Lung microvascular endothelial cell (primary cell): Measurements from ENCODE around the gene PTPRG. TPM values are rescaled to one million over a fixed set of nuclear protein-coding genes. Genes with fewer than 3 reads are reported as not detected.
"Not testable (repeated sequence)": the region's sequence is repeated elsewhere in the genome, so short reads cannot be mapped to it uniquely, and the experiment has no call there.

Source experiments
- DNase-seq, 2 donors: peaks; one replicate each; pipeline versions ENCODE4 v3.0.0 to v3.0.0-alpha.2; 2010; ENCODE audit warnings: low read depth in 2 of 2
- total RNA-seq: library from RNA; depleted of rRNA; stranded (reverse); fragments of >200 nt; gene quantifications from 2 replicates; pipeline ENCODE4 v1.2.1, GENCODE V29; 2014

The PTPRG gene
- 5.8 and 16.8 TPM in 2 replicates for total RNA-seq

DNA sequence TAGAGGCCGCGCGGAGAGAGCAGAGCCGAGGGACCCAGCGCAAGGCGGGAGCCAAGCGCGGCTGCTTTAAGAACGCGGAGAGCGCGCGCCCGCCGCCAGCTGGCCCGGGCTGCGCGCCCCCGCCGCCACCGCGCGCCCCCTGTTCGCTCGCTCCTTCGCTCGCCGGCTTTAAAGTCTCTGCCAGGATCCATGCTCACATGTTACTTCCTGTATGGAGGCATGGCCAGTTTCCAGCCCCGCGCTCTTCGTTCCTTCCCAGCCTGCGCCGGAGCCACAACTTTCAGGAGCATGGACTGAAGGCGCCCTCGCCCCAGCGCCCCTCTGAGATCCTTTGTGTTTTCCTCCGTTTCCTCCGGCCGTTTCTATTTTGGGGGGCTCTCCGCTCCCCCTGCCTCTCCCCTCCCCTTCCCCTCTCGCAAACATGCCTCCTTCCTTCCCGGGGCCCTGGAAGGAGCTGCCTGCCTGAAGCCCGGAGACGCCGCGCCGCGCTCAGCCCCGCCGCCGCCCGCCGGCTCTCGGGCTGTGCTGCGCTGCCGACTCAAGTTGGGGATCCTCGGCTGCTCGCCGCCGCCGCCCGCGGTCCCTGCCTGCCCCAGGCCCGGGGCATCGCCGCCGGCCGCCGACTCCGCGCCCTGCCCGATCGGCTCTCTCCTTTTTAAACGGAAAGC is at the start of gene PTPRG:
PTPRG (plus strand) TSS at position 198 of the 668 bp plus-strand sequence. CDS start 717 bp downstream, outside the sequence.
- DNase-seq, result peak; percentile 80 to 95

DNA sequence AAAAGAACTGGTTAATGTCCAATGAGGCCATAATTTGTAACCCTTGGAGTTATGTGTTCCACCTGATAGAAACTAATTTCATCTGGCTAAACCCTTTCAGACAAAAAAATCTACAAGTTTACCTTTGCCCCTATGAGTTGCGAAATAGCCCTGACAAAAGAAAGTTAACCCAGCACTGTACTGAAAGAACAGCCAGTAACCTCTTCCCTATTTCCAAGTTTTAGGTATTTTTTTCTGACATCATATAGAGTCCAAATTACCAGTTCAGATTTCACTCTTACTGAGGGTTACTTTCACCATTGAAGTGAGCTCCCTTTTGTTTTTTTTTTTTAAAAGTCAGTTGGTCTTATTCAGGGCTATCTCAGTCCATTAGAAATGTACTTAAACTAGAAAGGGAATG is 42.8 kb upstream of the PTPRG start:
- DNase-seq, result no peak

DNA sequence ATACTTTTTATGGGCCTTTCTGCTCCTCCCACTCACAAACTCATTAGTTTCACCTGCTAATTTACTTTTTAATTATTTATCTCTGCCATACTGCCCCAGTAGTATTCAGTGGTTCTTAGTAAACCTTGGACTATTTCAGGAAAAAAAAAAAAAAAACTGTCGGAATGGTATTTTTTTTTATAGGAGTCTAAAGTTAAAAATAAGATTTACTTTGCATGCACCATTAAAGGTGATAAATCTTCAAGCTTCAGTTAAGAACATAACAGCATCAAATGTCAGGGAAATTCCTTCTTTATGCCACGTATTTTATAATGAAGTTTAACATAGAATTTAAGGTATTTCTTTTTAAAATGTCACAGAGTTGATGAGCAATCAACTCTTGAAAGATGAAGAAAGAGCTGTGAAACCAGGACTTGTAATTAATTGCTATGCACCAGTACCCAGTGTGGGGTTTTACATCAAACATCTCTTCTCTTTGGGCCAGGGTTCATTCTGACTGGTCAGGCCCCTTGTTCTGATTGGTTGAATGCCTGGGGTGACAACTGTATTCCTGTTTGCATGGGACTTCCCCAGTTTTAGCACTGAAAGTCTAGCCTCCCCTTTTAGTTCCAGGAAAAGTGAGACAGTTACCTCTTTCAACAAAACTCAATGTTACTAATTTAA is 40.3 kb upstream of the PTPRG start:
- DNase-seq, result no peak

DNA sequence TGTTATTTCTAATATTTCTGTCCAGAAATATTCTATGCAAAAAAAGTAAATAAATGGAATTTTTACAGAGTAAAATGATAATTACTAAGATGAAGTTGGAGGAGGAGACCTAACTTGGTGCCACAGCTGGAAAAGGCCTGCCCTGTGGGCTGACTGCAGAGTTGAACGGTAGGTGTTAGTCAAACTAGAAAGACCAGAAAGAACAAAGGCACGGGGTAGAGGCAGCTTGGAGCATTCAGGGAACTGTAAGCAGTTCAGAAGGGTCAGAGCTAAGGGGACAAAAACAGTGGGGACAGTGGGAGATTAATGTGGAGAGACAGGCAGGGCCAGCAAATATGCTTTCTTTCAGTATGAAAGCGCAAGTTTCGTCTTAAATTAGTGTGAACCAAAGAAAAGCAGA is 39.3 kb upstream of the PTPRG start:
- DNase-seq, result no peak

DNA sequence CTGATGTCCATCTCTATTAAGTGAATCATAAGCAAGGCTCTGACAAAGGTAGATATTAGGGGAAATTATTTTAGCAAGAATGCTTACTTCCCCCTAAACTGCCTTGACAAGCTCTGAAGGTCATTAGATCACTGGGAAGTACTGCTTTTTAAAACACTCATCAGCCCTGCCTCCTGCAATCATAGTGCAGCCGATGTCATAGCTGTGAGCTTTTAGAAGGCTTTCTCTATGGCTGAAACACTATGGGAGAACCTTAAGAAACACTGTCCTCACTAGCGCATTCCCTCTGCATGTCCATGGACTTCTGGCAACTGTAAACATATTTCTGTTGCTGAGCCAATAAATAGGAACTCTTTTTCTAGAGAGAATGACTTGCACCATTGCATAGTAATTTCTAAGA is 38.7 kb upstream of the PTPRG start:
- DNase-seq, result no peak

DNA sequence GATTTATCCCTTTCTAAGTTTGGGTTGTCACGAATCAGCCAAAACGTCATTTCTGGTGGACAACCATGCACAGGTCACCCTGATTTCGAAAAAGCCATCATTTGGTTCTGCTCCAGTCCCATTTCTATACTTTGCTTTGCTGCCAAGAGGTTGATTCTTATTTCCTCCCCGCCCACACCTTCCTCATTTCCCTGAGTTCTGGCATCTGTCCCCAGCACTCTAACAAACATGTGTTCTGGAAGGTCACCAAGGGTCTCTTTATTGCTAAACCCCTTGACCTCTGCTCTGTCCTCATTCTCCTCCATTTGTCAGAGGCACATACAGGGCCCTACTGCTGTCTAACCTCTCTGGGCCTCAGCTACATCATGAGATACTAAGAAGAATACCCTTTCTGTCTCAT is 36.4 kb upstream of the PTPRG start:
- peak; percentile 16 to 63 for DNase-seq

DNA sequence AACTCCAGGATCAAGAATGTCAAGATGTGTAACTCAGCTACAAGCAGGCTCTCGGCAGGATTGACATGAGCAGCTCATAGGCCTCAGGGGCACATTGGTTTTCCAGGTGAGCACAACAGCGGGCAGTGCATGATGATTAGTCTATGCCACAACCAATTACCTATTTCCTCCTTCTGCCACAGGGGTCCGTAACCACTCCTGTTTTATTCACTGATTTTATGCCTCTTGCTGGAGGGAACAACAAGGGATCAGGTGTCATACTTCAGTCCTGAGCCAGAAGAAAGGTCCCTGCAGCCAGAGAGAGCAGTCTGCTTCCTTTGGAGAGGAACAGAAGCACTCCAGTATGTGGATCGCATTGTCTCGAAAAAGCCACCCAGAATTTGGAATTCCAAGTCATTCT is 35.1 kb upstream of the PTPRG start:
- no peak for DNase-seq

DNA sequence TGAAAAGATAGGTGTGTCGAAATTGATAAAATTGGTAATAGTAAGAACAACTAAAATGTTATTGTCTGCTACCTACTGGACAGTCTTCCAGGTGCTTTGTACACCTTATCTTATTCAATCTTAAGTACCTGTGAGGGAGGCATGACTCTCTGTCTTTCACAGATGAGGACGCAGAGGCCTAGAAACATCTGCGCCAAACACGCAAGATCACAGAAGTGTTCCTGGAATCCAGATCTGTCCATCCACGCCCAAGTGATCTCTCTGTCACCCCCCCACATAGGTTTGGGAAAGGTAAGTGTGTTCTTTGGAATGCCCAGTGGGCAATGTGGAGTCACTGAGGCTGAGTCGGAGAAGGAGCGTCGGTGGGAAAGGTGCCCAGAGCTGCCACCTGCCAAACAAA is 34.4 kb upstream of the PTPRG start:
- DNase-seq, result no peak

DNA sequence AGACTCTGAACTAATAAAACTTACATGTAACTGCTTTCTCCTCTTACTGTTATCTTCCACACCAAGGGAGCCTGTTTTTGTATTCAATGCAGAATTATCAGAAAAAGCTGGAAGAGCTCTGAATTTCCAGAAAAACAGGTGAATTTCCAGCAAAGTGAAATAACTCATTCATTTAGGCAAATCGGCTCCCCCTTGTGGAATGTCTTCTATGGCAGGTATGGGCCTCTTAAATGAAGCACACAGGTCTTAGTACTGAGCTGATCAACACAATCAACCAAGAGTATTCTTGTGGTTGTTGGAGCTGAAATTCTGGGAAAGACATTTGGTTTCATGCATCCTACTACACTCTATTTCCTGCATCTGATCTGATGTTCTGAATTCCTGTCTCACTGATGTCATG is 31.0 kb upstream of the PTPRG start:
- DNase-seq, result peak; percentile 41 to 50

DNA sequence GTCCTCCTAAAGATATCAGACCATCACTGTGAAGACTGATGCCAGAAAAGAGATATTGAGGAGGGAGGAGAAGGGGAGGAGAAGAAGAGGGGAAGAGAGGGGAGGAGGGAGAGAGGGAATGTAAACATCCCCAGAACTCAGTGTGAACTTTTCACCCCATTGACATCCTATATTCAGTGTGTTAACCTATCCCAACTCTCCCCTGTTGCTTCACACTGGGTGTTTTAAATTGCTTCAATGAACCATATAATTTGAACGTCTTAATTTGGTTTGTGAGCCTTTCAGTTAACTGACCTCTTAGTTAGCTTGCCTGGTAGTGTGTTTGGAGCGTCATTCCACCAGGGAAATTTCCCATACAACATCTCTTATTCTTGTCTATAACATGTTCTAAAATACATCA is 29.8 kb upstream of the PTPRG start:
- DNase-seq, result no peak

DNA sequence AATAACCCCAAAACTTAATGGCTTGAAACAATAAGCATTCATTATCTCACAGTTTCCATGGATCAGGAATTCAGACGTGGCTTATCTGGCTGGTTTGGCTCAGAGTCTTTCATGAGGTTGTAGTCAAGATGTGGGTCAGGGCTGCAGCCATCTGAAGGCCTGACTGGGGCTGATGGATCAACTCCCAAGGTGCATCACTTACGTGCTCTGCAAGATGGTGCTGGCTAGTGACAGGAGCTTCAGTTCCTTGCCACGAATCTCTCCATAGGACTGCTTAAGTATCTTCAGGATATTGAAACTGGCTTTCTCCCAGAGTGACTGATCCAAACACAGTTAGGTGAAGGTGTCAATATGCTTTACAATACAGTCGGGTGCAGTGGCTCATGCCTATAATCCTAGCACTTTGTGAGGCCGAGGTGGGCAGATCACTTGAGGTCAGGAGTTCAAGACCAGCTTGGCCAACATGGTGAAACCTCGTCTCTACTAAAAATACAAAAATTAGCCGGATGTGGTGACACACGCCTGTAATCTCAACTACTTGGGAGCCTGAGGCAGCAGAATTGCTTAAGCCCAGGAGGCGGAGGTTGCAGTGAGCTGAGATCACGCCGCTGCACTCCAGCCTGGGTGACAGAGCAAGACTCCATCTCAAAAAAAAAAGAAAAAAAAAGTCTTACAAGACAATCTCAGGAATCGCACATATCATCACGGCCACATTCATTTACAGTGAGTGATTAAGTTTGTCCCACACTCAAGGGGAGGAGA is 28.5 kb upstream of the PTPRG start:
- no peak for DNase-seq

DNA sequence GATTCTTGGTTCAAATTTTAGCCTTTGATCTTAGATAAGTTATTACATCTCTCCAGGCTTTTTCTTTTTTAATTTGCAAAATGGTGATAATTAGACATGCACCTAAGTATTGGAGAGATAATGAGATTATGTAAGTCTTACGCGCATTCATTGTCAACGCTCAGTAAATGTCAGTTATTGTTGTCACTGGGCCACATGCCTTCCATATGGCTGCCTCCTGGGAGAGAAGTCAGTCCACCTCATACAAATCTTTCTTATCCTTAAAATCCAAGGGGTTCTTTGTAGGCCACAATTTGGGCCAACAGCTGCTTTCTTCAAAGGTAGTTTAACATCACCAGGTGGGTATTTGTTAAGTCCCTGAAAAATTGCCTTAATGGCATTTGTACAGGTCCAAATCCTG is 25.5 kb upstream of the PTPRG start:
- DNase-seq, result no peak

DNA sequence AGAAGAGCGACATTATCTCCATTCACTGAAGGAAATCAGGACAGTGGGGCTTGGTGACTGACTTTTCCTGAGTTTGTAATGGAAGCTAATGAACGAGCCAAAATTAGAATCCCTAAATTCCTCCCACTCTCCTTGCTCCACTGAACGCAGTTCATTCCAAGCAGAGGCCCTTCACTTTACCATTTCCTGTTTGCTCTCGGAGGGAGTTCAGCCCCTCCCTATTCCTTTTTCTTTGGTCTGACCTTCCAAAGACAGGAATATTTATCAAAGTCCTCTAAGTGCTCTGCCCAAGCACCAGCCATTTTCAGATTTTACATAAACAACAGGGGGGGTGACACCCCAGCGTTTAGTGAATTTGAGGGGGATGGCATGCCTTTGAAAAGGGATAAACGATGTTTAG is 24.0 kb upstream of the PTPRG start:
- peak in 1 of 2 donors; percentile 21 for DNase-seq

DNA sequence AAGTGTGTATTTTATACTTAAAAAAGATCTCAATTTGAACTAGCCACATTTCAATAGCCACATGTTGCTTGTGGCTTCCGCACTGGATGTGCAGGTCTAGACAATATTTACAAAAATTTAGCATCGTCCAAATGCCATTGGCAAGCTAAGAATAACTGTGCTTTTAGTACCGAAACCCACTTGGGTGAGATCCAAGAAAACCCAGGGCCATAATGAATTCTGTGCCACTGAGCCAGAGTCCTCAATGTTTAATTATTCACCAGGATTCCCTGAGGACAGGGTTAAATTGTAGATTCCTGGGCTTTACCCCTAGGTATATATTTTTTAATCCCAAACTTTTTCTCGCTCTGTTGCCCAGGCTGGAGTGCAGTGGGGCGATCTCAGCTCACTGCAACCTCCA is 22.9 kb upstream of the PTPRG start:
- no peak for DNase-seq

DNA sequence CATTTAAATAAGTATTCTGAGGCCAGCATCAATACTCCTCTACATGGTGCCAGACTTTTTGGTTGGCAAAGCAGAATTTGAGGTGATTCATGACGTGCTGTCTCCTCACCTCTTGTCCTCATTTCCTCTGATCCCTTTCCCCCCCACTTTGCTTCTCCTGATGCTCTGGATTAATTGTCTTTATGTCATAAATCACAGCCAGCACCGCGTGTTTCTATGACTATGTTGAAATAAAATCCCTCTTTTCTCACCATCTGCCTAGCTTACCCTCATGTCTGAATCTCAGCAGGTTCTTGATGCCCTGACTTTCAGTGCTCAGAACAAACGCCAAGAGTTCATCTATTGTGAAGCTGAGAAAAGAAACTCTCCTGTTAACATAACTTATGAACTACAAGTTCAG is 19.7 kb upstream of the PTPRG start:
- no peak for DNase-seq

DNA sequence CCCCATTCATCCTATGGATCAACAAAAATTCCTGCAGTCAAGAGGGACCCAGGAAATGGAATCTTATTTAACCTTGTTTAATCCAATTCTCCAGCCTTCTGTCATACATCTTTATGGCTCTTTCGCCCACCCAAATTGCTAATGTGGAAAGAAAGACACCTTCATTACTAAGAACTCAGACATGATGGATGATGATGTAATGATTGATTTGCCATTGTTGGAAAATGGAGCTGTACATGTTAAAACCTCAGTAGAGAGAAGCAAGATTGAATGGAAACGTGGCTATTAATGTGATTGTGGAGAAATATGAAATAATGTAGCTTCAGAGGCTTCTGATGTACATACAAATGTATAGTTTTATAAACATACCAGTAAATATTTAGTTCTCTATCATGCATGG is 15.7 kb upstream of the PTPRG start:
- no peak for DNase-seq

DNA sequence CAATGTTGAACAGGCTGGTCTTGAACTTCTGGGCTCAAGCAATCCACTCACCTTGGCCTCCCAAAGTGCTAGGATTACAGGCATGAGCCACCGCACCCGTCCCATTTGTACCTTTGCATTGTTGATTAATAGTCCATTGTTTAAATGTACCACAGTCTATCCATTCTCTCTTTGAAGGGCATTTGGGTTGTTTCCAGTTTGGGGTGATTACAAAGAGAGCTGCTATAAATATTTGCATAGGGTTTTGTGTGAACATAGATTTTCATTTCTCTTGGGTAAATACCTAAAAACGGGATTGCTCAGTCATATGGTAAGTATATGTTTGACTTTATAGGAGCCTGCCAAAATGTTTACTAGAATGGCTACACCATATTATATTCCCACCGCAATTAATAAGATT is 13.7 kb upstream of the PTPRG start:
- DNase-seq, result no peak

DNA sequence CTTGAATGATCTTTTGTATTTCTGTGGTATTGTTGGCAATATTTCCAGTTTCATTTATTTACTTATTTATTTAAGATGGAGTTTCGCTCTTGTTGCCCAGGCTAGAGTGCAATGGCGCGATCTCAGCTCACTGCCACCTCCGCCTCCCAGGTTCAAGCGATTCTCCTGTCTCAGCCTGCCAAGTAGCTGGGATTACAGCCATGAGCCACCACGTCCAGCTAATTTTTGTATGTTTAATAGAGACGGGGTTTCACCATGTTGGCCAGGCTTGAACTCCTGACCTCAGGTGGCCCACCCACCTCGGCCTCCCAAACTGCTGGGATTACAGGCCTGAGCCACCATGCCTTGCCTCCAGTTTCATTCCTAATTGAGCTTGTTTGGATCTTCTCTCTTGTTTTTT is 8.7 kb upstream of the PTPRG start:
- DNase-seq, result not testable (repeated sequence)

DNA sequence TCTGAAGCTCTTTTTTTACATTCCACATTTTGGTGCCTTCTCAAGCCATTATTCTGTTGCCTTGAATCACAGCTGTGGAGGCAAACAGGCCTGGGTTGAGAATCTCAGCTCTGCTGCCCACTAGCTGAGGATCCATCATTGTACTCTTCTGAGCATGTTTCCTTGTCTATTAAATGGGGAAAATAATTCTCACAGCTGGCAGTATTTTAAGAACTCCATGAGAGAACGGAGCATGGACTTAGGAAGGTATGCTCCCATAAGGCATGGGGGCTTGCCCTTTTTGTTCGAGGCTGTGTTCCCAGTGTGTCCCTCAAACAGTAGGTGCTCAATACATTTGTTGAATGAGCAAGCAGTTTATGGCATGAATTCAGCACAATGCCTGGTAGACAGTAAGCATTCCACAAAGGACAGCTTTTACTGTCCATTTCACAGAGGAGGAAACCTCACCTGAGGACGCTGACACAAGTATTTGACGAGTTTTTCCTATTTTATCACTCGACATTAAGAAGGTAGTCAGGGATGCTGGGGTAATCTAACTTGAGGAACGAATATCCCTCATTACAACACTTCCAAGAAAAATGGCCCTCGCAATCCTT is 2.1 kb upstream of the PTPRG start:
- DNase-seq, result peak; percentile 9 to 36

DNA sequence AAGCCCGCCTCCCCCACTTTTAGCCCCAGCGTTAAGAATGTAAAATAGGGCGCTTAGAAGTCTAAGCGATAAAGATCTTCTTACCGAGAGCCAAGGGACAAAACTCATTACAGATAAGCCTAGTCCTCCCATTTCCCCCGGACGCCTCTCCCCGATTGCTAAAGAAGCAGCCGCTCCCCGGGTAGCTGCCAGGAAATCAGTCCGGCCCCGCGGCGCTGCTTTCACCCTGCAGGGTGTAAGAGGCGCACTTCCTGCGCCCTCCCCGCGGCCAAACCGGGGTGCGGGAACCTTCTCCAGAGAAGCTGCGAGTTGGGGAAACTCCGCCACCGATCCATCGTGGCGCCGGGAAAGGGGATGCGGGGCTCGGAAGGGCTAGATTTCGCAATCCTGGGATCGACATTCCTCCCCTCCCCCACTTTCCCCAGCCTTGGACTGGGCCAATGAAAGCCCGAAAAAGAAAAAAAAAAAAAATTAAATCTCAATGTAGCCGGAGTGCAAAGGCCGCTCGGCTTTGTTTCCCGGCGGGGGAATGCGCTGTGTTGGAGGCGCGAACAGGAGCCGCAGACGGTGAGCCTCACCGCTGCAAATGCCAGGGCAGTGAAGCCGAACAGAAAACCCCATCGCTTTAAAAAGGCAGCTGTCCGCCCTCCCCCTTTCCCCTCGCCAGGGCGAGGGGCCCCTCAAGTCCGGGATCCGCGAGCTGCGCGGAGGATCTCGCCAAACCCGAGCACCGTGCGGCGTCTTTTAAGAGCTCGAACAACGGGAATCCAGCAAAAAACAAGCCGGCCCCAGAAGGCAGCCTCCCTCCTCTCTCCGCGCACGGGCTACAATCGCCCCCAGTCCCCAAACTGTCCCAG is 626 bp upstream of the PTPRG start:
- peak; percentile 40 to 73 for DNase-seq

DNA sequence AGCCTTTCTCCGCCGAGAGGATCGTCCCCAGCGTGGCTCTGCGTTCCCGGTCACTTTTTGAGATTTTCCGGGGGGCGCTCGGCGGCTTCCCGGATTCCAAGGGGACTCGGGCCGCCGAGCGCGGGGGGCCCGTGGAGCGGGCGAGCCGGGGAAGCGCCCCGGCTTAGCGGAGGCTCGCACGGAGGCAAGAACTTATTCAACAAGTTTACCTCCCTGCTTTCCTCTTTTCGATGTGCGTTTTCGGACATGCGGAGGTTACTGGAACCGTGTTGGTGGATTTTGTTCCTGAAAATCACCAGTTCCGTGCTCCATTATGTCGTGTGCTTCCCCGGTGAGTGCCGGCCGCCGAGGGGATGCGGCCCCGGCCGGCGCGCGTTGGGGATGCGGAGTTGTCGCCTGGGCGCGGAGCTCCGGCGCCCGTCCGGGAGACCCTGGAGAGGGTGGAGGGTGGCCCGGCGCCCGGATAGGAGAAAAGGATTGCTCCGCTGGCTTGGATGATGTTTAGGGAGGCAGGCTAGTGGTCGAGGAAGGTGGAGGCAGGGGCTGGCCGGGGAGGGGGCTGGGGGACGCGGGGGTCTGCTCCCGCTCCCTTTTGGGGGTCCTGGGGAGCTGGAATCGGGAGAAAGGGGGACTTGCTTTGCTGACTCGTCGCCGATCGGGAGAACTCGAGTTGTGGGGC is 810 bp downstream of the PTPRG start:
- peak; percentile 43 to 46 for DNase-seq
